Neural progenitor cell (in vitro differentiated cells): ENCODE results near the gene CHD6. TPM values are rescaled to one million over a fixed set of nuclear protein-coding genes. Genes with fewer than 3 reads are reported as not detected.

Source experiments
- DNase-seq: peaks from one replicate; pipeline ENCODE4 v3.0.0-alpha.2; 2016; ENCODE audit warnings: low spot score
- H2AFZ ChIP-seq: fragments of 200-600 bp; sonication (generic); replicated peaks from 2 replicates; pipeline ENCODE4 v1.6.1; 2016; ENCODE audit warnings: antibody characterized with exemption
- H3F3A ChIP-seq: fragments of 200-600 bp; sonication (generic); 2 replicates; pipeline ENCODE4 v1.6.1; 2016; ENCODE audit warnings: antibody characterized with exemption, low read depth
- H3K27ac ChIP-seq: fragments of 200-600 bp; sonication (generic); 2 replicates; pipeline ENCODE4 v1.5.1; 2016; ENCODE audit warnings: mild to moderate bottlenecking
- H3K27me3 ChIP-seq: fragments of 200-600 bp; sonication (generic); 2 replicates; pipeline ENCODE4 v1.6.1; 2016; ENCODE audit warnings: mild to moderate bottlenecking, moderate library complexity
- H3K36me3 ChIP-seq: fragments of 200-600 bp; sonication (generic); 2 replicates; pipeline ENCODE4 v1.5.1; 2016
- H3K4me1 ChIP-seq: fragments of 200-600 bp; sonication (generic); 2 replicates; pipeline ENCODE4 v1.6.1; 2016; ENCODE audit warnings: mixed run types
- H3K4me2 ChIP-seq: fragments of 200-600 bp; sonication (generic); 2 replicates; pipeline ENCODE4 v1.6.1; 2016
- H3K4me3 ChIP-seq: fragments of 200-600 bp; sonication (generic); 2 replicates; pipeline ENCODE4 v1.5.1; 2016
- H3K79me2 ChIP-seq: fragments of 200-600 bp; sonication (generic); 2 replicates; pipeline ENCODE4 v1.6.1; 2016; ENCODE audit warnings: low read depth
- H3K9ac ChIP-seq: fragments of 200-600 bp; sonication (generic); 2 replicates; pipeline ENCODE4 v1.6.1; 2016
- H3K9me3 ChIP-seq: fragments of 200-600 bp; sonication (generic); 2 replicates; pipeline ENCODE4 v1.5.1; 2016; ENCODE audit warnings: low read depth
- H4K20me1 ChIP-seq: fragments of 200-600 bp; sonication (generic); 2 replicates; pipeline ENCODE4 v1.6.1; 2016; ENCODE audit warnings: low read depth
- H3K27ac Mint-ChIP-seq: 3 replicates; pipeline ENCODE4 v1.8.0; 2021; ENCODE audit warnings: mixed read lengths
- H3K27me3 Mint-ChIP-seq: 2 replicates; pipeline ENCODE4 v1.8.0; 2022; ENCODE audit warnings: low read depth, mild to moderate bottlenecking, inconsistent platforms, moderate library complexity, mixed read lengths; ENCODE audit not compliant: insufficient read depth
- H3K36me3 Mint-ChIP-seq: 3 replicates; pipeline ENCODE4 v1.8.0; 2021; ENCODE audit warnings: mixed read lengths
- H3K4me1 Mint-ChIP-seq: 3 replicates; pipeline ENCODE4 v1.8.0; 2021; ENCODE audit warnings: mixed read lengths
- H3K4me3 Mint-ChIP-seq: 3 replicates; pipeline ENCODE4 v1.8.0; 2021; ENCODE audit warnings: mild to moderate bottlenecking, moderate library complexity, mixed read lengths
- H3K9me3 Mint-ChIP-seq: 3 replicates; pipeline ENCODE4 v1.8.0; 2020; ENCODE audit warnings: mixed read lengths
- CTCF ChIP-seq: fragments of 200-600 bp; sonication (generic); IDR thresholded peaks from 2 replicates; pipeline ENCODE4 v1.5.1; 2017; ENCODE audit warnings: antibody characterized with exemption, mild to moderate bottlenecking
- EZH2 ChIP-seq: fragments of 200-600 bp; sonication (generic); IDR thresholded peaks from 2 replicates; pipeline ENCODE4 v1.6.1; 2017; ENCODE audit warnings: antibody characterized with exemption, mild to moderate bottlenecking, moderate library complexity
- EZH2phosphoT487 ChIP-seq: fragments of 200-600 bp; sonication (generic); IDR thresholded peaks from 2 replicates; pipeline ENCODE4 v1.6.1; 2017; ENCODE audit warnings: antibody characterized with exemption
- total RNA-seq: library from RNA; depleted of rRNA; stranded (reverse); fragments of >200 nt; gene quantifications from 2 replicates; pipeline ENCODE4 v1.2.3, GENCODE V29; 2015; ENCODE audit warnings: low replicate concordance

The CHD6 gene
- total RNA-seq, 1 donor from 2014 or later = 76.1 TPM

- H4K20me1 ChIP-seq = peaks cover 10% of the 10 kb centered on the region
- peaks cover 21% of the 10 kb centered on the region for H3K27me3 Mint-ChIP-seq
- H3K27ac Mint-ChIP-seq = peak overlapping the region; percentile 89
- H3K36me3 Mint-ChIP-seq = no peaks in the 10 kb centered on the region
- H3K27ac ChIP-seq = no peak overlapping the region
- H3K4me2 ChIP-seq = peak overlapping the region; percentile 100
- peaks cover 9% of the 10 kb centered on the region for H3K4me1 ChIP-seq
- peak; percentile 0 for TF ChIP-seq EZH2
- no peak for TF ChIP-seq EZH2phosphoT487
- H2AFZ ChIP-seq = peak overlapping the region; percentile 99
- no peaks in the 10 kb centered on the region for H3K9me3 ChIP-seq
- H3K4me3 Mint-ChIP-seq = peak overlapping the region; percentile 90
- H3K4me3 ChIP-seq = peak overlapping the region; percentile 68
- H3F3A ChIP-seq = peaks cover 12% of the 10 kb centered on the region
- DNase-seq = peak; percentile 42
- peaks cover 11% of the 10 kb centered on the region for H3K4me1 Mint-ChIP-seq
- H3K9me3 Mint-ChIP-seq = peaks cover 6% of the 10 kb centered on the region
- H3K9ac ChIP-seq = no peak overlapping the region
- peaks cover 63% of the 10 kb centered on the region for H3K27me3 ChIP-seq
- no peaks in the 10 kb centered on the region for H3K79me2 ChIP-seq
- H3K36me3 ChIP-seq = no peaks in the 10 kb centered on the region
These were observed 250.8 kb downstream of the CHD6 start for GRCh38 chr20:41367393-41367695.

GRCh38 chr20:41366546-41367392 is 251.4 kb downstream of the CHD6 start, which contains the start of gene EMILIN3:
Gene EMILIN3 (minus strand): TSS chr20:41366818. CDS start chr20:41366634, 184 bp downstream.
- DNase-seq = peak; percentile 90
- peaks cover 11% of the 10 kb centered on the region for H3K4me1 Mint-ChIP-seq
- peaks cover 10% of the 10 kb centered on the region for H4K20me1 ChIP-seq
- peaks cover 12% of the 10 kb centered on the region for H3F3A ChIP-seq
- H3K36me3 ChIP-seq = no peaks in the 10 kb centered on the region
- H3K27me3 Mint-ChIP-seq = peaks cover 21% of the 10 kb centered on the region
- H3K9ac ChIP-seq = no peak within 1 kb of the TSS
- peak within 1 kb of the TSS; percentile 68 for H3K4me3 ChIP-seq
- H2AFZ ChIP-seq = peak within 1 kb of the TSS; percentile 99
- no peak within 1 kb of the TSS for H3K27ac ChIP-seq
- H3K36me3 Mint-ChIP-seq = no peaks in the 10 kb centered on the region
- H3K4me3 Mint-ChIP-seq = peak within 1 kb of the TSS; percentile 90
- H3K9me3 Mint-ChIP-seq = peaks cover 6% of the 10 kb centered on the region
- H3K4me2 ChIP-seq = peak within 1 kb of the TSS; percentile 100
- no peaks in the 10 kb centered on the region for H3K9me3 ChIP-seq
- peaks cover 63% of the 10 kb centered on the region for H3K27me3 ChIP-seq
- no peaks in the 10 kb centered on the region for H3K79me2 ChIP-seq
- H3K27ac Mint-ChIP-seq = peak within 1 kb of the TSS; percentile 89
- no peak for TF ChIP-seq CTCF
- no peak for TF ChIP-seq EZH2phosphoT487
- TF ChIP-seq EZH2 = no peak
- peaks cover 9% of the 10 kb centered on the region for H3K4me1 ChIP-seq

GRCh38 chr20:41365777-41366545 is 252.2 kb downstream of the CHD6 start:
- Histone ChIP-seq H3K27me3 (peaks cover 63% of the 10 kb centered on the region), H3K4me1 (peaks cover 9% of the 10 kb centered on the region), H3K9me3 (no peaks in the 10 kb centered on the region), H3F3A (peaks cover 12% of the 10 kb centered on the region), H4K20me1 (peaks cover 10% of the 10 kb centered on the region), H3K4me3 (peak overlapping the region; percentile 68), H3K4me2 (peak overlapping the region; percentile 100), H2AFZ (no peak overlapping the region), H3K9ac (no peak overlapping the region), H3K79me2 (no peaks in the 10 kb centered on the region), H3K36me3 (no peaks in the 10 kb centered on the region), H3K27ac (no peak overlapping the region)
- TF ChIP-seq EZH2 (peak; percentile 72), CTCF (no peak), EZH2phosphoT487 (peak; percentile 75)
- peaks cover 11% of the 10 kb centered on the region for H3K4me1 Mint-ChIP-seq
- peaks cover 21% of the 10 kb centered on the region for H3K27me3 Mint-ChIP-seq
- no peak overlapping the region for H3K27ac Mint-ChIP-seq
- peak overlapping the region; percentile 79 for H3K4me3 Mint-ChIP-seq
- no peaks in the 10 kb centered on the region for H3K36me3 Mint-ChIP-seq
- H3K9me3 Mint-ChIP-seq = peaks cover under 1% of the 10 kb centered on the region
- peak; percentile 62 for DNase-seq
